ENCODE data around the gene SRGAP3.

DNA sequence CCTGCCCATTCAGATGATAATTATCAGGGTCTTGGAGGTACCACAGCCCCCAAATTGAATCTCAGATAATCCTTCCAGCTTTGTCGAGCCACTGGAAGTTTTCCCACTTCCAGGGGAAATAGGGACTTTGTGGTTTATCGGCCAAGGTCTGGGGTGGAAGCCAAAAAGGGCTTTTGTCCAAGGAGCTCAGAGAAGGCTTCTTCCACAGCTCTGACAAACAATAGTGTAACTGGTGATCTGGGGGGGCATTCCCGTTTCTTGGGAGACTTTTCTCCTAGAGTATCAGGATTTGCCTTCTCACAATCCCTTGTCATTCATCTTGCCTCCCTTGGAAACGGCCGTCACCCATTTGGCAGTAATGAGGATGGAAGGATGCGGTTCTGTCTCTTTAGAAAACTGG, 18.4 kb downstream of the SRGAP3 start:
- TF ChIP-seq ZNF560 (tag by site-specific recombination; IDR thresholded peaks at IDR 0.05; ENCODE audit: borderline replicate concordance) (no peak), REST (tag by site-specific recombination; IDR thresholded peaks at IDR 0.05) (no peak), TCF7L2 (IDR thresholded peaks at IDR 0.05; ENCODE audit: borderline replicate concordance, low read depth, low read length) (no peak), ZNF121 (tag by site-specific recombination; IDR thresholded peaks at IDR 0.05) (no peak), ZNF24 (tag by site-specific recombination; IDR thresholded peaks at IDR 0.05) (no peak), ZNF280D (tag by site-specific recombination; IDR thresholded peaks at IDR 0.05) (no peak), ZNF18 (tag by site-specific recombination; IDR thresholded peaks at IDR 0.05) (no peak), ZNF274 (IDR thresholded peaks at IDR 0.05; ENCODE audit: low read length) (no peak), ZNF274 (tag by site-specific recombination; IDR thresholded peaks at IDR 0.05; ENCODE audit: borderline replicate concordance) (no peak), YY1 (tag by site-specific recombination; IDR thresholded peaks at IDR 0.05) (no peak), SP2 (tag by site-specific recombination; IDR thresholded peaks at IDR 0.05) (no peak)
- TF ChIP-seq, protein P1, sequence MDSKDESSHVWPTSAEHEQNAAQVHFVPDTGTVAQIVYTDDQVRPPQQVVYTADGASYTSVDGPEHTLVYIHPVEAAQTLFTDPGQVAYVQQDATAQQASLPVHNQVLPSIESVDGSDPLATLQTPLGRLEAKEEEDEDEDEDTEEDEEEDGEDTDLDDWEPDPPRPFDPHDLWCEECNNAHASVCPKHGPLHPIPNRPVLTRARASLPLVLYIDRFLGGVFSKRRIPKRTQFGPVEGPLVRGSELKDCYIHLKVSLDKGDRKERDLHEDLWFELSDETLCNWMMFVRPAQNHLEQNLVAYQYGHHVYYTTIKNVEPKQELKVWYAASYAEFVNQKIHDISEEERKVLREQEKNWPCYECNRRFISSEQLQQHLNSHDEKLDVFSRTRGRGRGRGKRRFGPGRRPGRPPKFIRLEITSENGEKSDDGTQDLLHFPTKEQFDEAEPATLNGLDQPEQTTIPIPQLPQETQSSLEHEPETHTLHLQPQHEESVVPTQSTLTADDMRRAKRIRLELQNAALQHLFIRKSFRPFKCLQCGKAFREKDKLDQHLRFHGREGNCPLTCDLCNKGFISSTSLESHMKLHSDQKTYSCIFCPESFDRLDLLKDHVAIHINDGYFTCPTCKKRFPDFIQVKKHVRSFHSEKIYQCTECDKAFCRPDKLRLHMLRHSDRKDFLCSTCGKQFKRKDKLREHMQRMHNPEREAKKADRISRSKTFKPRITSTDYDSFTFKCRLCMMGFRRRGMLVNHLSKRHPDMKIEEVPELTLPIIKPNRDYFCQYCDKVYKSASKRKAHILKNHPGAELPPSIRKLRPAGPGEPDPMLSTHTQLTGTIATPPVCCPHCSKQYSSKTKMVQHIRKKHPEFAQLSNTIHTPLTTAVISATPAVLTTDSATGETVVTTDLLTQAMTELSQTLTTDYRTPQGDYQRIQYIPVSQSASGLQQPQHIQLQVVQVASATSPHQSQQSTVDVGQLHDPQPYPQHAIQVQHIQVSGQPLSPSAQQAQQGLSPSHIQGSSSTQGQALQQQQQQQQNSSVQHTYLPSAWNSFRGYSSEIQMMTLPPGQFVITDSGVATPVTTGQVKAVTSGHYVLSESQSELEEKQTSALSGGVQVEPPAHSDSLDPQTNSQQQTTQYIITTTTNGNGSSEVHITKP (tag by site-specific recombination; IDR thresholded peaks at IDR 0.05) = no peak
- TF ChIP-seq, protein P2, sequence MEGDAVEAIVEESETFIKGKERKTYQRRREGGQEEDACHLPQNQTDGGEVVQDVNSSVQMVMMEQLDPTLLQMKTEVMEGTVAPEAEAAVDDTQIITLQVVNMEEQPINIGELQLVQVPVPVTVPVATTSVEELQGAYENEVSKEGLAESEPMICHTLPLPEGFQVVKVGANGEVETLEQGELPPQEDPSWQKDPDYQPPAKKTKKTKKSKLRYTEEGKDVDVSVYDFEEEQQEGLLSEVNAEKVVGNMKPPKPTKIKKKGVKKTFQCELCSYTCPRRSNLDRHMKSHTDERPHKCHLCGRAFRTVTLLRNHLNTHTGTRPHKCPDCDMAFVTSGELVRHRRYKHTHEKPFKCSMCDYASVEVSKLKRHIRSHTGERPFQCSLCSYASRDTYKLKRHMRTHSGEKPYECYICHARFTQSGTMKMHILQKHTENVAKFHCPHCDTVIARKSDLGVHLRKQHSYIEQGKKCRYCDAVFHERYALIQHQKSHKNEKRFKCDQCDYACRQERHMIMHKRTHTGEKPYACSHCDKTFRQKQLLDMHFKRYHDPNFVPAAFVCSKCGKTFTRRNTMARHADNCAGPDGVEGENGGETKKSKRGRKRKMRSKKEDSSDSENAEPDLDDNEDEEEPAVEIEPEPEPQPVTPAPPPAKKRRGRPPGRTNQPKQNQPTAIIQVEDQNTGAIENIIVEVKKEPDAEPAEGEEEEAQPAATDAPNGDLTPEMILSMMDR (tag by site-specific recombination; IDR thresholded peaks at IDR 0.05) = no peak
- TF ChIP-seq, protein P3, sequence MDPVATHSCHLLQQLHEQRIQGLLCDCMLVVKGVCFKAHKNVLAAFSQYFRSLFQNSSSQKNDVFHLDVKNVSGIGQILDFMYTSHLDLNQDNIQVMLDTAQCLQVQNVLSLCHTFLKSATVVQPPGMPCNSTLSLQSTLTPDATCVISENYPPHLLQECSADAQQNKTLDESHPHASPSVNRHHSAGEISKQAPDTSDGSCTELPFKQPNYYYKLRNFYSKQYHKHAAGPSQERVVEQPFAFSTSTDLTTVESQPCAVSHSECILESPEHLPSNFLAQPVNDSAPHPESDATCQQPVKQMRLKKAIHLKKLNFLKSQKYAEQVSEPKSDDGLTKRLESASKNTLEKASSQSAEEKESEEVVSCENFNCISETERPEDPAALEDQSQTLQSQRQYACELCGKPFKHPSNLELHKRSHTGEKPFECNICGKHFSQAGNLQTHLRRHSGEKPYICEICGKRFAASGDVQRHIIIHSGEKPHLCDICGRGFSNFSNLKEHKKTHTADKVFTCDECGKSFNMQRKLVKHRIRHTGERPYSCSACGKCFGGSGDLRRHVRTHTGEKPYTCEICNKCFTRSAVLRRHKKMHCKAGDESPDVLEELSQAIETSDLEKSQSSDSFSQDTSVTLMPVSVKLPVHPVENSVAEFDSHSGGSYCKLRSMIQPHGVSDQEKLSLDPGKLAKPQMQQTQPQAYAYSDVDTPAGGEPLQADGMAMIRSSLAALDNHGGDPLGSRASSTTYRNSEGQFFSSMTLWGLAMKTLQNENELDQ (tag by site-specific recombination; IDR thresholded peaks at IDR 0.05; ENCODE audit: low read depth) = no peak
